Midbrain (tissue), 1 donor: ENCODE data around the gene EAF1.
"Not testable (repeated sequence)": the region's sequence is repeated elsewhere in the genome, so short reads cannot be mapped to it uniquely, and the experiment has no call there.

Experiments used
- DNase-seq: peaks from one replicate; lab custom pipeline; 2025; lab: John Stamatoyannopoulos, UW

The EAF1 gene

GRCh38 chr3:15452156-15452555 lies 24.8 kb downstream of the EAF1 start:
- no peak for DNase-seq

DNA sequence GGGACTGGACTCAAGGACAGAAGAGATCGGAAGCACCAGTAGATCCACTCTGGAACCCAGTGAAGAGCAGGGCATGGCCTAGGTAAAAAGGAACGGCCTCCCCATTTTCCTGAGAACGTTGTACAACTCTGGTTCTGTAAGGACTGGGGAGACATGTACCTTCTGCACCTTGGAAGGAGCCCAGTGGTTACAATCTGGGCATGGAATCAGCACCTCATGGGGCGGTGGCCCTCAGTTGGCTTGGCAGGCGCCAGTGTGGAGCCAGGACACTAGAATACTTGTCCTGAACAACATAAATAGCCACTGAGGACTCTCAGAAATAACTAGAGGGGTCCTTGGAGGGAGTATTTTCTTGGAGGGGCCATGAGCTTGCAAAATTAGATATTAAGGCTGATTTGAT lies 25.6 kb downstream of the EAF1 start:
- no peak for DNase-seq

- no peak for DNase-seq
These were observed 26.1 kb downstream of the EAF1 start for GRCh38 chr3:15453501-15453900.

DNA sequence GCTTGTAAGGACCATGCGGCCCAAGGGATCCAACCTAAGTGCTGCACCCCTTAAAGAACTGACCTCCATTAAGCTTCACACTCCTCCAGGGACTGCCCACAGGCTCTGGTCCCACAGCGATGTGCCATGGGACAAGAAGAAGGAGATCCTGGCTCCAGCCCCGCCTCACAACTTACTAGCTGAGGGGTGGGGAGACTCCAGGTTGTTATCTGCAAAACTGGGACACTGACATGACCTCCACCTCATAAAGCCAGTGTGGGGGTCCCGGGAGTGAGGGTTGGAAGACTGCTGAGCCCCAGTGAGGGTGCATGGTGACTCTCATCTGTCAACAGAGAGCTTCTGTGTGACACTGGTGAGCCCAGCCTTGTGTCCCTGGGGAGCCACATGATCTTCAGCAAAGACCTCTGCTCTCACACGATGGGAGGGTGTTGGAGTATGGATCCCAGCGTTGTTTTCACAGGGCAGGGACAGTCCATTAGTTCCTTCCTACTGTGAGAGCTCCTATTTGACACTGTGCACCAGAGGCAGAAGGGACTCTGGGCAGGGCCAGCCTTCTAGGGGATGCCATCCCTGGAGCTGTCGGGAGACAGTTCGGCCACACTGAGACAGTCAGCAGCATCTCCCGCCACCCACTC lies 26.7 kb downstream of the EAF1 start:
- no peak for DNase-seq

DNA sequence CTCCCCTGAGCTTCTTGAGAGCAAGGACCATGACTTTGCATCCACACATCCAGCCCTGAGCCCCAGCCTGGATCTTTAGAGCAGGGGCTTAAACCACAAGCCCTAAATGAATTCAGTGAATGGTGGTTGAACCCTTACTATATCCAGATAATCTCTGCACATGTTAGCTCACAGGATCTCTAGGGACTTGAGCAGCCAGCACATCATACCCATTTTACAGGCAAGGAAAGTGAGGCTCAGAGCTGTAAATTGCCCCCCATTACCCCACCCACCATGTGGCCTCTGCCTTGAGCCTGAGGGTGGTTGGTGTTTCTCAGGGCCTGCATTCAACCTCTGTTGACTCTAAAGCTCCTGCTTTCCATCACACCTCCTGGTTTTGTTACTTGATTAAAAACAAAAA lies 27.6 kb downstream of the EAF1 start:
- DNase-seq: no peak

- no peak for DNase-seq
These were observed 28.4 kb downstream of the EAF1 start for GRCh38 chr3:15455756-15456155.

DNA sequence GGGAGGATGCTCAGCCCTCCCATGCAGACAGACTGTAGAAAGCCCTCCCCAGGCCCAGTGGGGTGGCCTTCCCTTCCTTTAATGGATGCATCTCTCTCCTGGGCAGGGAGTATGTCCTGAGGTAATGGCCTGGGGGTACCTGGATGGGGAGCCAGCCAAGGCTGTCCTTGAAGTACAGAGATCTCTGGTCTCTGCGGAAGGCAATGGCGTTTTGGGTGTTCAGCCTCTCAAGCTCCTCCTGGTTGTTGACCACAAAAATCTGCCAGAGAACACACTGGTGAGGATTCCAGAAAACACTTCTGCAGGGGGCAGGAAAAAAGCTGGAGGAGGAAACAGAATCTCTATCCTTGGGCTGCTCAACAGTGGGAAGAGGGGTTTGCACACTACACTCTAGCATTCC lies 28.9 kb downstream of the EAF1 start:
- DNase-seq: no peak

DNA sequence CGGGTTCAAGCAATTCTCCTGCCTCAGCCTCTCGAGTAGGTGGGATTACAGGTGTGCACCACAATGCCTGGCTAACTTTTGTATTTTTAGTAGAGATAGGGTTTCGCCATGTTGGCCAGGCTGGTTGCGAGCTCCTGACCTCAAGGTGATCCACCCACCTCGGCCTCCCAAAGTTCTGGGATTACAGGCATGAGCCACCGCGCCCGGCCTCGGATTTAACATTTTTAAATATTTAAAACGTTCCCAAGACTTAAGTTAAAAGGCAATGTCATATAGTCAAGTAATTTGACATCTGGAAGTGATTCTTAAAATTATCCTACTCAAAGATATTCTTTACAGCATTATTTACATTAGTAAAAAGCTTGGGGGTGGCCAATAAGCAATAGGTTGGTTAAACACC lies 29.5 kb downstream of the EAF1 start:
- DNase-seq: not testable (repeated sequence)

DNA sequence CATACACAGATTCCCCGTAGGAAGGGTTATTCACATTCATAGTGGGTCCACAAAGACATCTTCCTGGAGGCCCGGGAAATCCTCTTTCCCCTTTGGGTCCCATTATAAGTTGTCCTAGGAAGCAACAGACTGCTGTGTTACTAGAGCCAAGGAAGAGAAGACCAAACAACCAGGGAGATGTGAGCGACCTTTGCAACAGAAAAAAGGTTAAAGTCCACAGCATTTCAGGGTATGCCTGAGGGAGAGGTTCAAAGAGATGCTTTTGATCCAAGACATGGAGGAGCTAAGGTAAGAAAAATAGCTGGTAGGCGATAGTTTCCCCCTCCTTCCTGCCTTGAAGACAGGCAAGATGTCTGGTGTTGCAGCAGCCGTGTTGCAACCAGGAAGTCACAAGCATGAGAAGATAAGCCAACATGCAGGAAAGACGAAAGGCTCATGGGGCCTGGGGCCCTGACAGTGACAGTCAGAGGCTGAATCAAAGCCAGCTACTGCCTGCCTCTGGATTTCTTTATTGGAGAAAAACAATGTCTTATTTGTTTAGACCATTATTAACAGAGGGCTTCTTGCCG lies 30.9 kb downstream of the EAF1 start:
- no peak for DNase-seq

DNA sequence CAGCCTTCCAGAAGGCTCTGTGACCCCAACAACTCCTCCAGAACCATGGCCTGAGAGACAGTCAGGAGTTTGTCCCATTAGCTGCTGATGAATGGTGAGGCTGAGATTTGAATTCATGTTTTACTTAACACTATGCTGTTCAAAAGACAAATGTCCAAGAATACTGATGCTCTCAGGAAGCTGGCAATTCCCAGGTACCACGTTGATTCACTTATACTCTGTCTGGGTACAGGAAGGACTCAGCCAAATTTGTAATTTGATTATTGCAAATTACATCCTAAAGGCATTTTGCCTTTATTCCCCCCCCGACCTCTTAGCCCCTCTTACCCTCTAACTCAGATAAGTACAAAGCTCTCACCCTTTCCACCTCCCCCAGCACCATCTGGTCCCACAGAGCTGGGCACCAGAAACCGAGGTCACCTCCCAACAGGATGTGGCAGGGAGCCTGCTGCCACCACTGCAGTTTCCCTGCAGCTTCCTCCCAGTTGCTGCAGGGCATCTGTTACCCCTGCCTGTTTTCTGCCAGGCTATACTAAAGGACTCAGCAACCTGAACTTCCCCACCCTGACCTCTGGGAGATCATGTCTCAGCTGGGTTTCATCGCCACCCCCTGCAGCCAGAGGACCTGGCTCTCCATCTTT lies 33.6 kb downstream of the EAF1 start:
- no peak for DNase-seq

GRCh38 chr3:15462451-15462850 lies 35.1 kb downstream of the EAF1 start:
- DNase-seq: no peak

- DNase-seq: no peak
These were observed 38.6 kb downstream of the EAF1 start for GRCh38 chr3:15465876-15466585.

- no peak for DNase-seq
These were observed 40.1 kb downstream of the EAF1 start for GRCh38 chr3:15467227-15468181.

DNA sequence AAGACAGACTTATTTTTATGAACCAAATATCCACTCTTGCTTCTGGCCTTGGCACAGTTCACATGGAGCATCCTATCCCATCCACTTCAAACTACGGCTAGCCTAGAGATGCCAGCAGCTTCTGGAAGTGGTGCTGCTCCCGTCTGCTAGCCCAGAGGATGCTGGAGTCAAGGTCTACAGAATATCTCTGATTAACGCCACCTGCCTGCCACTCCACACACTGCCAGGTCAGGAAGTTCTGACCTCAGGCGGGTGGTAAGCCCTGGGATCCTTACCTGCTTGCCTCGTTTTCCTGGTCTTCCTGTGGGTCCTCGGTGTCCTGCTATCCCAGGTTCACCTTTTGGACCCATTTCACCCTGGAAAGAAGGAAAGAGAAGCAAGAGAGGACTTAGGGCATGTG lies 42.9 kb downstream of the EAF1 start:
- no peak for DNase-seq

DNA sequence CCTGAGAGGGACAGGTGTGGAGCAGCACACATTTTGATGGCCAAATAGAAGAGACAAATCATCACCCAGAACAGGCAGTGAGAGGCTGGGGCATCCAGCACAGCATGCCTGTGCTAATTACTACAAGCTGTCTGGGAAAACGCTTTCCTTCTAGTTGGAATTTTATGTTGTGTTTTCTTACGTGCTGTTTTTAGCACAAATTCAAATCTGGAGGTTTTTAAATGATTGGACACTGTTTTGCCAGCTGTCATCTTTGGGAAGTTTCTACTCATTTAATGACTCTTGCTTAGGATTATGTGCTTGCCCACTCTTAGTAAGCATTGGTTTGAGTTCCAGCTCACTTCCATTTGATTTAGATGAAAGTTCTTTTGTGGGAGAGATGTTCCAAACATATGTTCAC lies 43.5 kb downstream of the EAF1 start:
- DNase-seq: no peak

DNA sequence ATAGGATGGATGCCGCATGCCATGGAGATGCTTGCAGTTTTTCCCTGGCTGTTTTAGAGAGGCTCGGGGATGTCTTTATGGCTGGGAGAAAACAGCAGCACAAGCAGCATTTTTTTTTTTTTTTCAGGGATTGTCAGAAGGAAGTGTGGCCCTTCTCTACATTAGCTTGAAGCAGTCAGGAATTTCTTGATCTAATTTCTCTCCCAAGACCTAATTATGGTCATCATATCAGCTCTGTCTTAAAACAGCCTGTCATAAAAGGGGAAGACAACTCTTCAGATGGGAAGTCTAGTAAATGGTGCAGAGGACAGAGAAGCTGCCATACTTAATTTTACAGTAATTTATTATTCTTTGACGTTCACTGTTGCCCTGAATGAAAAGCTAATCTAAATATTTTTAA lies 44.5 kb downstream of the EAF1 start:
- no peak for DNase-seq

GRCh38 chr3:15475161-15475560 lies 47.8 kb downstream of the EAF1 start:
- DNase-seq: no peak

DNA sequence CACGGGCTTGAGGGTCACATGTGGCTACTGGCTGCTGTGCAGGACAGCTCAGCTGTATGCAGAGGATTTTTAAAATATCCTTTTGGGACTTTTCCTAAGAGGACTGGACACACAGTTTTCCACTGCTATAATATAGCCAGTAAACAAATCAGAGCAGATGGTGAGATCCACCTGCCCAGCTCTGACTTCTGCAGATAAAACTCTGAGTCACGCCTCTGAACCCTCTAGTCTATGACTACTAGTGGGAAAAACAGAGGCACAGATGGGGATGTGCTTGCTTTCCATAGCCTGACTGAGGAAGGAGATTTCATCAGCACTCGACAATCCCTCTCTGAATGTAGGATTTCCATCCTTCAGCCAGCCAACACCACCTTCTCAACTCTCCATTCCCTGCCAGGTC lies 49.0 kb downstream of the EAF1 start:
- DNase-seq: no peak

DNA sequence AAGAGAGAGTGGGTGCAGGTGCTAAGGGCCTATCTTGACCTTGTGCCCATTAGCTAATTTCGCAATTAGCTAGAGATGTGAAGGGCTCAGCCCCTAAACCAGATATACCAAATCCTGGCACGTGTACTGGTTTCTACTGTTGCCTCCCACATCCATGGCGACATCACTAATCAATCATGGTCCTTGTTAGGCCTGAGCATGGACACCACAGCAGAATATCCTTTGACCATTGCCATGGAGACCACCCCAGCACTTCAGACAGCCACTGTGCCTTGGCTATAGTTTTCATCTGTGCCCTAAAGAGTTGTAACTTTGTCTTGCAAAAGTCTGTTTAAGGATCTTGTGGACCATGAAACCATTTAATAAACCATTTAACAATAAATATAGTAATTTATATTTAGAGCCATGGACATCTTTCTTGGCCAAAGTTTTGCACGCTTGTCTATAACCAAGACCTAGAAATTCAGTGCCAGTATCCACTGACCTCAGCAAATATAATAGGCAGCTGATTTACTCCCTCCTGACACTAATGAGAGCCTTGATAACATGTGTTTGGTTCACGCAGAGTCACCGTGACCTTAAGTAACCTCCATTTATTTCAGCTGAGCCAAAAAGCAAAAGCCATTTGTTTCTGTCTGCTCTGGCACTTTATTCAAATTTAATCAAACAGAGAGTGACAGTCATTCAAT lies 50.7 kb downstream of the EAF1 start:
- no peak for DNase-seq

GRCh38 chr3:15478640-15478979 lies 51.2 kb downstream of the EAF1 start:
- DNase-seq: no peak

DNA sequence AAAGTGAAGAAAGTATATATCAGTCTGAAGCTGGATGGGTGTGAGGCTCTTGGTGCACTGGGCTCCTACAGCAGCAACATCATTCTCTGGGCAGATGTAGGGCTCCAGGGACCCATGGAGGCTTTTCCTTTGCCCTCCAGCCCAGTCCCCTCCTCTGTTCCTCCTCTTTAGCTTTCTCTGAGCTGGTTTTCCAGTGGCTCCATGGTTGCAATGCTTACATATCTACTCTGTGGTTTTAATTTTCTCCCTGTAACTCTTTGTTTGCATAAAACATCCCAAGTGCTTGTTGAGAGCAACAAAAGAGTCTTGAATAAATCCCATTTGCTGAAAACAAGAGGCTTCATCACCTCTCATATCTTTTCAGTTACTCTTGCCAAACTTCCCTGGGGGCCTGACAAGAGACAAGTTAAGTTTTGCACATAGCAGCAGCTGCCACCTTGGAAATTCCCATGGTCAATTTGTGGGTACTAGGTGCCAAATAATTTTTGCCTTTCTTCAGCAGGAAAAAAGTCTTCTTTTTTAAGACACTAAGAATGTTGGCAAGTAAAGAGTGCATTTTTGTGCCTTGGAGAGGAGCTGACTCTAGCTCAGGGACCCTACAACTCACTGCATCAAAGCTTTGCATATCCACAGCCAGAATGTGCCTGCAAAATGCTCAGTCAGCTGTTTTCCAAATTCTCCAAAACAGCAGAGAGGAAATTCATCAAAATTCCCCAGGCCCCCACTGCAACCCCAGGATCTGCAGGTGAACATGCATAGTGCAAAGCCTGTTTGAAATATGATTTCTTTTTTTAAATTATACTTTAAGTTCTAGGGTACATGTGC lies 52.2 kb downstream of the EAF1 start:
- no peak for DNase-seq
